LoVo (cell line): ENCODE results near the gene KRT31.
"Not testable (repeated sequence)": the region's sequence is repeated elsewhere in the genome, so short reads cannot be mapped to it uniquely, and the experiment has no call there.

ENCODE experiments used
- DNase-seq: peaks from one replicate; pipeline ENCODE4 v3.0.0-alpha.2; 2016; ENCODE audit warnings: low spot score

Gene KRT31

DNA sequence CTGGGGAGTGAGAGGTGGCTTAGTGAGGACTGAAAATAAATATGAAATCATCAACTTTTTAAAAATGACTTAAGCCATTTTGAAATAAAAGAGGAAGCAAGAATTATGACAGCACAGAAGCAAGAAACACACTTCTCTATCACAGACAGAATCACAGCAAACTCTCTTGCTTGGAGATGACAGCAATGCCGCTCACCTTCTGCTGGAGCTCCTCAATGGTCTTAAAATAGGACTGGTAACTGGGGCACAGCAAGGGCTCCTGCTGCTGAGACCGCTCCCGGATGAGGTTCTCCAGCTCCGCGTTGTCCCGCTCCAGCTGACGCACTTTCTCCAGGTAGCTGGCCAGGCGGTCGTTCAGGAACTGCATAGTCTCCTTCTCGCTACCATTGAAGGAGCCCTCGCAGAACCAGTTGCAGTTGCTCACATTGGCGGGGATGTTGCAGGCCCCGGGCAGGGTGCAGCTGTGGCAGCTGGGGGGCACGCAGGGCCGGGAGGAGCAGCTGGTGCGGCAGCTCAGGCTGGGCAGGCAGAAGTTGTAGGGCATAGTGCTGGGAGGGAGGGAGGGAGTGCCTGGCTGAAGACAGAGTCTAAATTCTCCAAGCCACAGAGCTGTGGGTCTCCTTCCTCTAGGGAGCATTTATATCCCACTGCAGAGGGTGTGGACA lies at the start of gene KRT31:
KRT31 (minus strand) TSS at position 613 of the 665 bp plus-strand sequence; CDS start at position 544, 69 bp downstream.
- no peak for DNase-seq

DNA sequence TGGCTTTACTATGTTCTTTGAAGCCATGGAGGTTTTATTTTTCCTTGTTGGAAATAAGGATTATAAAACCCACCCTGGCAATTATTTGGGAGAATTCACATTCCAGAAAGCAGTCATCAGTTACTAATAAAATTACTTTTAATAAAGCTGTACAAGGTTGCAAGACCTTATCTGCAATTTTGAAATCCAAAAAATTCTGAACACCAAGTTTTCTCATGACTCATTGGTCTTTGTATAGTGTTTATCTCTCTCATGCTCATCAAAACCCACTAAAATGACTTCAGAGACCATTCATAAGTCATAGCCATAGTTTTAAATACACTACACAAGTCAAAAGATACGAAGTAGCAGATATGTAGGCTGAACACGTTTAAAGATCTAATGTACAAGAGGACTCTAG lies 49.4 kb upstream of the KRT31 start:
- DNase-seq: no peak

DNA sequence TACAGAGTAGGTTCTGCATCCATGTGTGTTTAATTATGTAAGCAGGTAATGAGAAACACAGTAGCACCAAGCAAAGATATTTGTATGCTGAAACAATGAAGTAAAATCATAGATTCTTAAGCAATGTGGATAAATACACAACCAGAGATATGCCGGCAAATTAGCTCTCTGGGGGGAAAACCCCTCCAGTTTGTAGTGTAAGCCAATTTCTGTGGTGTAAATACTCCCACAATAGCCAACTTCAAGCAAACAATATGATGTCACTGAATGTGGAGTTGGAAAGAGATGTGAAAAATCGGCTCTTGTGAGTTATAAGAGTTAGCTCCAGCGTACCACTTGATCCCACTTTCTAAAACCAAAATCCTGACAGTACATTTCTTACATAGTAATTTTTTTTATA lies 47.2 kb upstream of the KRT31 start:
- DNase-seq: no peak

DNA sequence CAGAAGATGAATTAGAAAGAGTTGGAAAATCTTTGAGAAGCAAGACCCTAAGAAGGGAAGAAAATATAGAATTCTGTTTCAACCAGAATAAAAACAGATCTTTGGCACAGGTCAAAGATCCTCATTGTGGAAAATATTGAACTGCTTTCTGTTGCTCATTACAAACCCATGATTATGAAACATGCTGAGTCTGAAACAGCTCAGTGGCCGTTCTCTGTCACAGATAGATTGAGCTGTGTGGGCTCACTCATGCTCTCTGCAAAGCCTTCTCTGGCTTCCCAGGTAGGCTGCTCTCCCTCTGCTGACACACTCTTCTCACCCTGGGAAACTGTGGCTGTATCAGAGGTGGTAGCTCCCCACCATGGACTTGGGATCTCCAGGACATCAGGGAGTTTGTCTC lies 46.8 kb upstream of the KRT31 start:
- no peak for DNase-seq

DNA sequence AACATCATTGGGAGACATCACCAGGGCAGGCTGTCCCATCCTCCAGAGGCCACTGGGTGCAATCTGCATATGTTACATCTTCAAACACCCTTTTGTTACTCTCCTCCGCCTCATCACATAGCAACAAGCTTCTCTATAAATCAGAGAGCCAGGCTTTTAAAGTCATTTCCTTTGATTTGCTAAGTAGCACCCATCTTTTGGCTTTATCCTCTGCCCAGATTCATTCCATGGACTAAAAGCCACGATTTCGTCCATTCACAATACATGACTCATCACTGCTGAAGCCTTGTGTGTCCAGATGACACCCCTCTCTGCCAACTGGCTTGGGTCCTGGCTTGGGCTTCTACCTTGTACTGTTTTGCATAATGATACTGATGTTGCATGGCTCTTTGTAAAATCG lies 45.3 kb upstream of the KRT31 start:
- DNase-seq: no peak

DNA sequence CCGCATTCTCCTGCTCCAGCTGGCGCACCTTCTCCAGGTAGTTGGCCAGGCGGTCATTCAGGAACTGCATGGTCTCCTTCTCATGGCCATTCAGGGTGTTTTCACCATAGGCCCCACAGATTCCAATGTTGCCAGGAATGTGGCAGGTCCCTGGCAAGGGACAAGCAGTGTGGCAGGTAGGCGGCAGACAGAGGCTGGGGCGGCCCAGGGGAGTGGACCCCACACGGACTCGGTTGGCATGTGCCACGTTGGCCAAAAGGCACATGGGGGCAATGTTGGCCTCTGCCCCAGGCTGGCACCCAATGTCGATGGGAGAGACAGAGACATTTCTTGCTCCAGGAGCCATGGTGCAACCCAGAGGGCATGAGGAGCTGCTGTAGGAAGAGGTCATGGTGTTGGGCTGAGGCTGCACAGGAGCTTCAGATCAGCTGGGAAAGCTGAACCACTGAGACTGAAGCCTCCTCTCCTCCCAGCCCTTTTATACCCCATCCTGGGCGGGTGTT lies 43.2 kb upstream of the KRT31 start, which contains the start of gene KRT38:
KRT38 (minus strand) TSS at position 453 of the 503 bp plus-strand sequence; CDS start at position 391, 62 bp downstream.
- DNase-seq: no peak

DNA sequence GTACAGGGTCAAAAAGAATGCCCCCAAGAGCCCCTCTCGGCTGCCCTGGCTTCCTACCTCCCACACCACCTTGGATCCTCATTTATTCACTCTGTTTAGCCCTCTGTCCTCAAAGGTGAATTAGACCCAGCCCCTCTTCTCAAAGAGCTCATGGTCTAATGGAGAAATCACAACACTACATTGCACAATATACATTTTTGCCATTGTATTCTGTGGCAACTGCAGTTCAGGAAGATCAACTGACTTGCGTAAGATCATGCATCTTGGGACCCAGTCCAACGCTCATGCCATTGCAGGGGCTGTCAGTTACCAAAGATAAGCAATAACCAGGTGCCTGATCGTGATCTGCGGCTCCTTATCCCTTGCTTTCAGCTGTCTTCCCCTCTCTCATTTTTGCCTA lies 42.0 kb upstream of the KRT31 start:
- no peak for DNase-seq

DNA sequence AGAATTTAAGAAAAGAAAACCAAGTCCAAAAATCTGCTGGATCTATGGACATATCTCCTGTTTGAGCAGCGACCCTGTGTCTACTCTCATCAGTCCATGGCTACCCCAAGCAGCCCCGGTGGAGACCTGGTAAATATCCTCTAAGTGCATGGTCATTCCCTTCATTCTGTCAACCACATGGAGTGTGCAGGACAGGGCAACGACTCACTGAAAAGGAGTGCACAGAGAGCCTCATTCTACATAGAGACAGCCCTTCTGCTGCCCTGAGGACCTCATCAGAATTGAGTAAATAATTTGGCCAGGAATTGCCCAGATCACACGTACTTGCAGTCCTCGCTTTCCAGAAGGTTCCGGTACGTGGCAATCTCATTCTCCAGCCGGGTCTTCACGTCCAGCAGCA lies 40.4 kb upstream of the KRT31 start:
- no peak for DNase-seq

DNA sequence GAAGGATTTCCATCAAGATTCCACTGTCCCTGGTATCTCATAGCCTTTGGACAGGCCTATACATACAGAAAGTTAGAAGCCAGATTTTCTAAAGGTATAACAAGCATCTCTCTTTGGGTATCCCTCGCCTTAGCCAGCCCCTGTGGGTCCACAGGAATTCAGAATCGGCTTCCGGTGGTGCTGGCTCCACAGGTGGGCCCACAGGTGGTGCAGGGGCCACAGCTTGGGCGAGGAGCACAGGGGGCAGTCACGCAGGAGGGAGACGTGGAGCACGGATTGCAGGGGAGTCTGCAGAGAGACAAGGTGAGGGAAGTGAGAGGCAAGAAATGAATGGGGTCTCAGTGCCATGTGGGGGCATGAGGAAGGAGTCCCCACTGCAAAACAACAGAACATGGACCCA lies 39.8 kb upstream of the KRT31 start:
- DNase-seq: no peak

DNA sequence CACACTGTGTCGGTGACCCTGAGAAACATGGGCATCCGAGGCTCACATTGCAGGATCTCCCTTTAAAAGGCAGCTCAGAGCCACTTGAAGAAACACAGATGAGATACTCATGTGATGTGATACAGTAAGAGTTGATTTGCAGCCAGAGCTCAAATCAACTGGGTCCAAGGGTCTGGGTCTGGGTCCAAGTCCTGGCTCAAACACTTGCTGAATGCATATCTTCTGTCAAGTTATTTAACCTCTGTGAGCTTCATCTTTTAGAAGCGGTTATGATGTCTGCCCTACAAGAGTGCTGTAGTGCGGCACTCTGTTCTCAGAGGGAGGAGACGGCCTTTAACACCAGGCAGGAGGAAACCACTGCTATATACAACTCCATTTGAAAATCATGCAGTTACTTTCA lies 37.0 kb upstream of the KRT31 start:
- DNase-seq: no peak

DNA sequence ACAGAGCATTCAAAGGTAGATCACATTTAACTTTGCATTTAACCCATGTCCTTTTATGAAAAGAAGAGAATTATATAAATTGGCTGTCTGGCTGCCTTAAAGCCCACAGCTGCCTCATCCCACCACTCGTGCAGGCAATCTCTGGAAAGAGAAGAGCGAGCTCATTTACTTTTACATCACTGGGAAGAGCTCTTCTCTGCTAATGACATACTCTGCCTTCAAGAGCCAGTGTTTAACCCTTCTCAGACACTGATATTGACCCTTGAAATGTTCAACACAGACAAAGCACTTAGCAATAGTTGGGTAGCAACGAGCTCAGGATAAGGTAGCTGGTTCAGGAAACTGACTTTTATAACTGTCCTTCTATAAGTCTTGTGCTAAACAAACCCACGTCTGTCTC lies 36.6 kb upstream of the KRT31 start:
- no peak for DNase-seq

DNA sequence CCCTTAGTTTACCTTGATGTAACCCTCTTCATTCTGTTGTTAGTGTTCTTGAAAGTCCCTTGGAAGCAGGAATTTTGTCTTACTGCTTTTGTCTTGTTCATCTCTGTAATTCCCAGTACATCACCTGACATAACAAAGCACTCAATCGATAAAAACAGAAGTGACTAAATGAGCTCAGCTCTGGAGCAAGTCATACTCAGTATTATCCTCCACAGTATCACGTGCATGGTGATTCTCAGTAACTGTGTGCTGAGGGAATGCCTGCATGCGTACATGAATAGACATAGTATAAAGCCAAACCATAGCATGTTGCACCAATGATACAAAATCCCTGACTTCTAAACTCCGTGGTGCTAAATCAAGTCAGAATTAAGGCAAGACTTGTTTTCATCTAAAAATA lies 36.2 kb upstream of the KRT31 start:
- DNase-seq: no peak

DNA sequence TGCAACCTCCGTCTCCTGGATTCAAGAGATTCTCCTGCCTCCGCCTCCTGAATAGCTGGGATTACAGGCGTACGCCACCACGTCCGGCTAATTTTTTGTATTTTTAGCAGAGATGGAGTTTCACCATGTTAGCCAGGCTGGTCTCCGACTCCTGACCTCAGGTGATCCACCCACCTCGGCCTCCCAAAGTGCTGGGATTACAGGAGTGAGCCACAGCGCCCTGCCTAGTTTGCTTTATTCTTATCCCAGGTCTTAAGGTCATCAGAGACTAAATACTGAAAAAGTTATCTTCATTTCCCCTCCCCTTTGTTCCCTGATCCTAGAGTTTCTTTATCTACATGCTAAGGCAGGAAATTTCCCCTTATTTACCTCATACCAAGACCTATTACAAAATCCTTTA lies 33.0 kb upstream of the KRT31 start:
- DNase-seq: not testable (repeated sequence)

DNA sequence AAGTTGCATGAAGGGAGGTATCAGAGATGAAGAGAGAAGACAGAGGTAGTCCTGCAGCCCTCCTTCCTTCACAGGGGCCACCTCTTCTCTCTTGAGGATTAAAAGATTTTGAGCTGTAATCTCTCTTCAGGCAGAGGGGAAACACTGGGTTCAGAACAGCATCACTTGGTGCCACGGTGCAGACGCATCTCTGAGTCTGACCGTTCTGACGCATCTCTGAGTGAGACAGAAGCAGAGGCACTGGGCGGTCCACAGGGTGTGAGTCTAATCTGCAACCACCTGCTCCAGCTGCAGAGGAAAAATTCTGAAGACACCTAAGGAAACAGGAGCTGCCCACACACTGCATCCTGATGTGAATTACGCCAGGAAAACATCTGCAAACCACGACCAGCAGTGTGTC lies 32.3 kb upstream of the KRT31 start:
- no peak for DNase-seq

DNA sequence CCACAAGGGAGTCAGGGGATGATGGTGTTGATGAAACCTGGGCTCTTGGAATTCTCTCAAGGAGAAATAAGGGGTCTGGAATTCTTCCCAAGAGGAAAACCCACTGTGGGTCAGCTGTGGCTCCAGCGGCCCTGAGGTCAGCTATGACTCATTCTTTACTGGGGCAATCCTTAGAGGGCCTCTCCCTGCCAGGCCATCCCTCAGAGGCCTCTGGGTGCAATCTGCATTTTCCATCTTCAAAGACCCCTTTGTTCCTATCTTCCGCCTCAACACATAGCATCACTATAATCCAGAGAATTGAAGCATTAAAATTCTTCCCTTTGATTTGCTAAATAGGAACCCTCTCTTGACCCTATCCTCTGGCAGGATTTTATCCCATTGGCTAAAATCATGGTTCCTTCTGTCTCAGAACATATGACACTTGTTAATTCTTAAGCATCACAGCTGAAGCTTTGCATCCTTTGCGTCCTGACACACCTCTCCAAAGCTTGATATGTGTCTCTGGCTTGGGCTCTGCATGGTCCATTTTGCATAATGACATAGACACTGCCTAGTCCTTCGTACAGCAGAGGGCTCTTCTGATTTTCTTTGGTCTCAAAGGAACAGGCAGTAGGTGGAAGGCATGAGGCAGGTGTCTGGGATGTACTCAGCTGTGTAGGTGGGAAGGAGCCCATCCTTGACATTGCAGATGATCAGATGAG lies 31.3 kb upstream of the KRT31 start:
- DNase-seq: no peak

DNA sequence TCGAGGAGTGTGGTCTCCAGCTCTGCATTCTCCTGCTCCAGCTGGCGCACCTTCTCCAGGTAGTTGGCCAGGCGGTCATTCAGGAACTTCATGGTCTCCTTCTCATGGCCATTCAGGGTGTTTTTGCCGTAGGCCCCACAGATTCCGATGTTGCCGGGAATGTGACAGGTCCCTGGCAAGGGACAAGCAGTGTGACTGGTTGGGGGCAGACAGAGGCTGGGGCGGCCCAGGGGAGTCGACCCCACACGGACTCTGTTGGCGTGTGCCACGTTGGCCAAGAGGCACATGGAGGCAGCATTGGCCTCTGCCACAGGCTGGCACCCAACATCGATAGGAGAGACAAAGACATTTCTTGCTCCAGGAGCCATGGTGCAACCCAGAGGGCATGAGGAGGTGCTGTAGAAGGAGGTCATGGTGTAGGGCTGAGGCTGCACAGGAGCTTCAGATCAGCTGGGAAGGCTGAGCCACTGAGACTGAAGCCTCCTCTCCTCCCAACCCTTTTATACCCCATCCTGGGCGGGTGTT lies 26.8 kb upstream of the KRT31 start, which contains the start of gene KRT37:
KRT37 (minus strand) TSS at position 475 of the 525 bp plus-strand sequence; CDS start at position 413, 62 bp downstream.
- DNase-seq: no peak

DNA sequence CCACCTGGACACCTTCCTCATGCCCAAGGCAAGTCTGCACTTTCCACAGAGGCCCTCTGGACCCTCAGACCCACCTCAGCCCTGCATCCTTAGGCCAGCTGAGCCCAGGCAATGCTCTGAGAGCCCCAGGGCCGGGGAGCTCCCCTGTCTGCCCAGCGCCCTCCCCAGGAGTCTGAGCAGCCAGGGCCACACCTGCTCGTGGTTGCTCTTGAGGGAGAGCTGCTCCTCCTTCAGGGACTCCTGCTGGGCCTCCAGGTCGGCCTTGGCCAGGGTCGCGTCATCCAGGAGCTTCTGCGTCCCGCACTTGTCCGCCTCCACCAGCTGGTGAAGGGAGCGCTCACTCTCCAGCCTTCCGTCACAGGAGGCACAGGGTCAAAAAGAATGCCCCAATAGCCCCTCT lies 25.2 kb upstream of the KRT31 start:
- DNase-seq: not testable (repeated sequence)

DNA sequence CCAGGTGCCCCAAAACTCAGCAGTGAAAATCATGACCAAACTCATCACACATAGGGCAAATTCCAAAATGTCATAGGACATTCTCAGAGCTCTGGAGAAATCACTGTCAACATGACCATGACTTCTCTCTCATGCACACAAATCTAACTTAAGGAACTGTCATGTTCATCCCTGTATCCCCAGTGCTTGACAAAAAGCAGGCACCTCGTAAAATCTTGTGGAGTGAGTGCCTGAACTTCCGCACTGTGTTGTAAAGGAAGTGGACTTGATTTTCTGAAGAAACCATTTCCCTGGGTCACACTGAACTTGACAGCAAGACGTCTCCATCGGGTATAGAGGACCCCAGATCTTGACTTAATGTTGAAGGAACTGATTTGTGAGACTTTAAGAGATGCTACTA lies 24.2 kb upstream of the KRT31 start:
- DNase-seq: no peak

DNA sequence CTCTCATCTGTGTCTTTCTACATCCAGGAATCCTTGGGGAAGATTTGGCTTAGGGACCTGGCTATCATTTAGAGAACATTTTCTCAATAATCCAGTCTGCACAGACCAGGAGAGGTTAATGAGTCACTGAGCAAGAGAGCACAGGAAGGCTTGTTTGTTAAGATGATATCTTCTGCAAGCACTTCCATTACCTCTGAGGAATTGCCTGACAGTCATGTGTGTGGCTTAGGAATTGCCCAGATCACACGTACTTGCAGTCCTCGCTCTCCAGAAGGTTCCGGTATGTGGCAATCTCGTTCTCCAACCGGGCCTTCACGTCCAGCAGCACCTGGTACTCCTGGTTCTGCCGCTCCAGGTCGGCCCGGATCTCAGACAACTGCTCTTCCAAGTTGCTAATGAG lies 23.7 kb upstream of the KRT31 start:
- DNase-seq: no peak

DNA sequence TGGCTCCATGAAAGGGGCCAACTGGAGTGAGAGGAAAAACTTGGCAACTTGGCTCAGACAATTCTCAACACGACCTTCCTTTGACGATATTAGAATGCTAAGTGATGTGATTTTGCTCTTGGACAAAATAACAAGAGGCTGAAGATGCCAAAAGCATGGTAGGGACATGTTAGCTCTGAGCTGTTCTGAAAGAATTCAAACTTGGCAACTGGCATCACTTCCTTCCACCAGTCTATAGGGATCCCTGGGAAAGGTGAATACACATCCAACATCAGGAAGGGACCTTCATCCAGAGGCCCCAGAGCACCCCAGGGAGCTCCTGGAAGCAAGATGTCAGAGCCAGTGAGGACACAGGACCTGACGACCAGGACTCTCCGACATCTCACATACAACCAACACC lies 22.7 kb upstream of the KRT31 start:
- DNase-seq: no peak

DNA sequence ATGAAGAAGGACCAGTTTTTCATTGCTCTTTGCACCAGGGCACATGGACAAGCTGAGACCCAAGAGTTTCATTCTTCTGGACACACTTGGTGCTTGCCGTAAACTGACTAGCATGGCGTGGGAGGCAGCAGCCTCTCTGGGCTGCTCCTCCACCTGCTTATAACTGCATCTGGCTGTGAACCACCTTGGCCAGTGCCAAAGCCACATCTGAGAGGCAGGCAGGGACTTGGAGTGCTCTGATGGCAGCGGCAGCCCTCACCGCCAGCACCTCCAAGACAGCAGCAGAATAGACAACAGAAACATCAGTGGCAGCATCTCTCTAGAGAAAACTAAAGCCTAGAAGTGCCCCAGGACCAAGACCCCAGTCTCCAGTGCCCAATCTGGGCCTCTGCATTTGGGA lies 22.3 kb upstream of the KRT31 start:
- no peak for DNase-seq

DNA sequence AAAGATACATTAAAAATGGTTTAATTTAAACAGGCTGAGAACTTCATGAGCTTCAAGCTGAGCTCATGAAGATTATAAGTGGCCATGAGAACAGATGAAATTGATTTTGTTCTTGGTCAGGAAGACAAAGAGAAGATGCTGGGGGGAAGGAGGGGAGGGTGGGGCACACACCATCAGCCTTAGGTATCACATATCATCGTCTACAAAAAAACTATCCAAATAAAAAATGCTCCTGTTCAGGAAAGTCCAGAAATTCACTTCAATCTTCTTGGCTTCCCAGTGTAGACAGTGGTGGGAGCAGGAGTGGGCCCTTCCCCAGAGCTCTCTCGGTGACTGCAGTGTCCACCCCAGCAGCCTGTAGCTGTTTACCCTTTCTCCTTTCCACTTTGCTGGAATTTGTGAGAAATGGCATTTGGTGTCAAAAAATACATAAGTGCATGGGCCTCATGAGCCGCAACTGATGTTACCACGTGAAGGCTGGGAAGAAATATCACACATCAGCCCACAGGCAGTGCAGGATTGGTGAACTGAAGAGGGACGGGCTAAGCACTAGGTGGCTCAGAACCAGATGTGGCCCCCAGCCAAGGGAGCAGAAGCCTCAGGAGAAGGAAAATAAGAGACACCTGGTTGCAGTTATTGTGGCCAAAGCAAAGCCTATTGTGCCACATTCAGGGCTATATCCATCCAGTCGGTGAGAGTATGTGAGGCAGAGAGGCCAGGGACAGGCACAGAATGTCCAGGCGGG lies 20.9 kb upstream of the KRT31 start:
- no peak for DNase-seq
